Mammary epithelial cell (primary cell): ENCODE results near the gene CWF19L1.

Source experiments
- EZH2 ChIP-seq: IDR thresholded peaks from 2 replicates; pipeline ENCODE4 v1.6.1; 2012; ENCODE audit warnings: low read length, inconsistent platforms, borderline replicate concordance
- TF ChIP-seq, protein P1 (sequence below), 2 donors: IDR thresholded peaks in 1 of 2; conservative IDR thresholded peaks in 1 of 2; 2 replicates each; pipeline ENCODE4 v1.5.1; 2011 to 2012; ENCODE audit warnings: inconsistent platforms in 2 of 2, low read length in 2 of 2, mild to moderate bottlenecking in 2 of 2, control low read depth in 1 of 2, low read depth in 1 of 2; ENCODE audit not compliant: insufficient read depth in 1 of 2; ENCODE audit errors: extremely low read depth in 1 of 2

DNA sequence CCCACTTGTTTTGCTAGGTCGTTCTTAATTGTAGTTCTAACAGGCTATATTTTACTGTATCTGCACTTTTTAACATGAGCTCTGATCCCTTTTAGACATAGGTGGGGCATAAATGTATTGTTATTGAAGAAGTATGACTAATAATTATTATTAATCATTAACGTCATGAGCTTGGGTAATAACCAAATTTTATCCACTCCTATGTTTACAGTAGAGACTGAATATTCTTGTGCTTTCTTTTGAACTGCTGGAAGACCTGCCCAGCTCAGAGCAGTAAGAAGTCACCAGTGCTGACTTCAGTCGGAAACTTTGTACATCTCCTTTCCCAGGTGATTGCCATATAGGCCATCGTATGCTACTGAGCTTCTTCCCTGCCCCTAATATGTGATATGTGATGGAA, 43.9 kb upstream of the CWF19L1 start:
- TF ChIP-seq, protein P1, sequence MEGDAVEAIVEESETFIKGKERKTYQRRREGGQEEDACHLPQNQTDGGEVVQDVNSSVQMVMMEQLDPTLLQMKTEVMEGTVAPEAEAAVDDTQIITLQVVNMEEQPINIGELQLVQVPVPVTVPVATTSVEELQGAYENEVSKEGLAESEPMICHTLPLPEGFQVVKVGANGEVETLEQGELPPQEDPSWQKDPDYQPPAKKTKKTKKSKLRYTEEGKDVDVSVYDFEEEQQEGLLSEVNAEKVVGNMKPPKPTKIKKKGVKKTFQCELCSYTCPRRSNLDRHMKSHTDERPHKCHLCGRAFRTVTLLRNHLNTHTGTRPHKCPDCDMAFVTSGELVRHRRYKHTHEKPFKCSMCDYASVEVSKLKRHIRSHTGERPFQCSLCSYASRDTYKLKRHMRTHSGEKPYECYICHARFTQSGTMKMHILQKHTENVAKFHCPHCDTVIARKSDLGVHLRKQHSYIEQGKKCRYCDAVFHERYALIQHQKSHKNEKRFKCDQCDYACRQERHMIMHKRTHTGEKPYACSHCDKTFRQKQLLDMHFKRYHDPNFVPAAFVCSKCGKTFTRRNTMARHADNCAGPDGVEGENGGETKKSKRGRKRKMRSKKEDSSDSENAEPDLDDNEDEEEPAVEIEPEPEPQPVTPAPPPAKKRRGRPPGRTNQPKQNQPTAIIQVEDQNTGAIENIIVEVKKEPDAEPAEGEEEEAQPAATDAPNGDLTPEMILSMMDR (conservative IDR thresholded peaks at IDR 0.05 in 1 of 2, IDR thresholded peaks at IDR 0.05 in 1 of 2; ENCODE audit: extremely low read depth in 1 of 2, insufficient read depth in 1 of 2, low read depth in 1 of 2, low read length in 2 of 2) = no peak
- no peak for TF ChIP-seq EZH2
